HG02973 (cell line): ENCODE data around the gene PDCD5.

Experiments used
- ATAC-seq: cut with Tn5 transposase; IDR thresholded peaks from one replicate; pipeline ENCODE4 v1.9.1; 2021; ENCODE audit warnings: moderate library complexity; ENCODE audit not compliant: unreplicated experiment

The PDCD5 gene

DNA sequence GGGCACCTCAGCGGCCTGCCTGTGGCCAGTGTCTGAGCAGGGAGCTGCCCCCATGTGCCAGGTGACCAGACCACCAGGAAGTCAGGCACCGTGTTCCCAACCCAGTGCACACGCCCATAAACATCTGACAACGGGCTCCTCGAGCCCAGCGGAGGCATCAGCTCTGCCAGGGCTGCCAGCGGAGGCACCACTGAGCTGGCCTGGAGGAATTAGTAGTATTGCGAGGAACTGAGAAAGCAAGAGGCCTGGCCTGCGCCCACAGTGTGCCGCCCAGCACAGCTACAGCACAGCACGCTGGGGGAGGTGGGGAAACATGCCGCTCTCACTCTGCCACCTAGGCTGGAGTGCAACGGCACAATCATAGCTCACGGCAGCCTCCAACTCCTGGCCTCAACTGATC, 49.3 kb downstream of the PDCD5 start:
- ATAC-seq: no peak

DNA sequence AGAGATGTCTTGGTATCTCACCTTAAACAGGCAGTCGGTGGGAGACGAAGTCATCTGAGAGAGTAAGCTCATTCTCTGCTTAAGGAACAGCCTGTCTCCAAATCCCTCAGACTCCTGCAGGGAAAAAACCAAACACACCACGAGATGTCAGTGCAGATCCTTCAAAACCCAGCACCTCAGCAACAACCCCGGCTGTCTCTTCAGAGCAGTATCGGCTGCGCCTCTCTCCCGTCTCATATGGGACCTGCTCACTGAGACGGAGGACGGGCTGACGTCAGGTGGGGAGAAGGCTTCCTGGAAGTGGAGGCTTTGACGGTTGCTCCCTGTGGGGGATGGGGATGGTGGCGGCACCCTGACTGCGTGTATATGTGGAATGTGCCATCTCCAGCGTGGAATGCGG, 50.4 kb downstream of the PDCD5 start:
- no peak for ATAC-seq
